Suprapubic skin (tissue), 4 donors: ENCODE results near the gene PPM1M. TPM values are rescaled to one million over a fixed set of nuclear protein-coding genes. Genes with fewer than 3 reads are reported as not detected.

Source experiments
- DNase-seq, 2 donors: peaks; one replicate each; pipeline ENCODE4 v3.0.0-alpha.2; 2019; ENCODE audit warnings: low spot score in 2 of 2
- H3K27ac ChIP-seq: fragments of 200-600 bp; sonication (generic); one replicate; pipeline ENCODE4 v1.5.1; 2019
- H3K27me3 ChIP-seq: fragments of 200-600 bp; sonication (generic); one replicate; pipeline ENCODE4 v1.5.1; 2019
- H3K36me3 ChIP-seq: fragments of 200-600 bp; sonication (generic); one replicate; pipeline ENCODE4 v1.5.1; 2019
- H3K4me1 ChIP-seq: fragments of 200-600 bp; sonication (generic); one replicate; pipeline ENCODE4 v1.5.1; 2019
- H3K4me3 ChIP-seq: fragments of 200-600 bp; sonication (generic); one replicate; pipeline ENCODE4 v1.5.1; 2019; ENCODE audit warnings: mild to moderate bottlenecking
- H3K9me3 ChIP-seq: fragments of 200-600 bp; sonication (generic); one replicate; pipeline ENCODE4 v1.5.1; 2019
- CTCF ChIP-seq, 2 donors: fragments of 200-600 bp in 1 of 2; fragments of 450-650 bp in 1 of 2; sonication (generic) in 1 of 2; IDR thresholded peaks; one replicate each; pipeline ENCODE4 v1.5.1; 2016 to 2019; ENCODE audit warnings: antibody characterized with exemption in 2 of 2, mild to moderate bottlenecking in 1 of 2, moderate library complexity in 1 of 2
- EP300 ChIP-seq: sonication (generic); formaldehyde crosslinking; IDR thresholded peaks from one replicate; pipeline ENCODE4 v1.6.1; 2017; ENCODE audit warnings: antibody characterized with exemption
- POLR2A ChIP-seq, 2 donors: fragments of 450-650 bp; IDR thresholded peaks; one replicate each; pipeline ENCODE4 v1.6.1; 2017; ENCODE audit warnings: antibody characterized with exemption in 2 of 2, mild to moderate bottlenecking in 2 of 2, moderate library complexity in 2 of 2
- POLR2AphosphoS5 ChIP-seq, 3 donors: sonication (generic); formaldehyde crosslinking; IDR thresholded peaks; one replicate each; pipeline ENCODE4 v1.6.1; 2017; ENCODE audit warnings: antibody characterized with exemption in 3 of 3
- WGBS: methylation state at CpG from one replicate; pipeline ENCODE4 v1.1.5; 2018; 5-methylcytosine and 5-hydroxymethylcytosine counted together
- total RNA-seq, 4 donors: library from RNA; depleted of rRNA; stranded (reverse); fragments of >200 nt; gene quantifications; one replicate each; pipeline ENCODE4 v1.1.0, GENCODE V29; 2016

PPM1M gene
- total RNA-seq, 4 donors from 2014 or later: 10.0 to 17.5 (median 11.3) TPM

- no peak overlapping the region for H3K27ac ChIP-seq
- no peak overlapping the region for H3K4me3 ChIP-seq
- TF ChIP-seq POLR2AphosphoS5 (IDR thresholded peaks at IDR 0.05) (no peak), EP300 (no peak), POLR2A (IDR thresholded peaks at IDR 0.05) (no peak), CTCF (IDR thresholded peaks at IDR 0.05) (no peak)
- peaks cover 37% of the 10 kb centered on the region for H3K4me1 ChIP-seq
- H3K27me3 ChIP-seq: no peaks in the 10 kb centered on the region
- 86% methylated on average over 1 of the region's 1 CpG for WGBS
- no peak for DNase-seq
- H3K36me3 ChIP-seq: peaks cover 65% of the 10 kb centered on the region
- no peaks in the 10 kb centered on the region for H3K9me3 ChIP-seq
These were observed 41.9 kb upstream of the PPM1M start for GRCh38 chr3:52203701-52204100.

- H3K27me3 ChIP-seq: no peaks in the 10 kb centered on the region
- H3K4me3 ChIP-seq: no peak overlapping the region
- peak in 1 of 2 donors; percentile 38 for DNase-seq
- 64% methylated on average over 10 of the region's 10 CpGs for WGBS
- H3K9me3 ChIP-seq: no peaks in the 10 kb centered on the region
- H3K27ac ChIP-seq: no peak overlapping the region
- H3K4me1 ChIP-seq: peaks cover 29% of the 10 kb centered on the region
- no peak for TF ChIP-seq POLR2AphosphoS5 (IDR thresholded peaks at IDR 0.05)
- TF ChIP-seq EP300: no peak
- TF ChIP-seq CTCF (IDR thresholded peaks at IDR 0.05): no peak
- no peak for TF ChIP-seq POLR2A (IDR thresholded peaks at IDR 0.05)
- peaks cover 73% of the 10 kb centered on the region for H3K36me3 ChIP-seq
These were observed 41.1 kb upstream of the PPM1M start for GRCh38 chr3:52204337-52205073.

GRCh38 chr3:52205727-52206372 lies 39.7 kb upstream of the PPM1M start:
- no peak overlapping the region for H3K27ac ChIP-seq
- H3K27me3 ChIP-seq: no peaks in the 10 kb centered on the region
- H3K9me3 ChIP-seq: no peaks in the 10 kb centered on the region
- no peak for DNase-seq
- H3K4me3 ChIP-seq: no peak overlapping the region
- 75% methylated on average over 6 of the region's 6 CpGs for WGBS
- peaks cover 20% of the 10 kb centered on the region for H3K4me1 ChIP-seq
- H3K36me3 ChIP-seq: peaks cover 86% of the 10 kb centered on the region
- TF ChIP-seq CTCF (IDR thresholded peaks at IDR 0.05) (no peak), POLR2A (IDR thresholded peaks at IDR 0.05) (no peak), EP300 (no peak), POLR2AphosphoS5 (IDR thresholded peaks at IDR 0.05) (no peak)

DNA sequence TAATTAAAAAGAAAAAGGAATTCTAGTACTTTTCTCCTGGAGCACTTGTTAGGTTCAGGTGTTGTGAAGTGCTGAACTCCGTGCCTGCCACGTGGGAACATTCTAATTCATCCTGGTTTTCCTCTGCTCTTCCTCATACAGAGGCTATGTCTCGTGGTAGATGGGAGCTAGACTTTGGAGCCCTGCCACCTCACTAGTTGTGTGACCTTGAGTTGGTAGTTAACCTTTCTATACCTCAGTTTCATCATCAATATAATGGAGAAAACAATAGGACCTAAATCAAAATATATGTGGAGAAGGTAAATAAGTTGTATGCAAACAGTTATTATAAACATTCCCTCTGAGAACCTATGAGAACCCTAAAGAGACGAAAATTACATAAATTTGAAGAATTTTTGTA lies 37.0 kb upstream of the PPM1M start:
- H3K27ac ChIP-seq: no peak overlapping the region
- H3K36me3 ChIP-seq: peaks cover 100% of the 10 kb centered on the region
- DNase-seq: no peak
- H3K27me3 ChIP-seq: no peaks in the 10 kb centered on the region
- no peak for TF ChIP-seq EP300
- no peaks in the 10 kb centered on the region for H3K9me3 ChIP-seq
- H3K4me3 ChIP-seq: no peak overlapping the region
- H3K4me1 ChIP-seq: peaks cover 6% of the 10 kb centered on the region
- WGBS: 91% methylated on average over 4 of the region's 4 CpGs

DNA sequence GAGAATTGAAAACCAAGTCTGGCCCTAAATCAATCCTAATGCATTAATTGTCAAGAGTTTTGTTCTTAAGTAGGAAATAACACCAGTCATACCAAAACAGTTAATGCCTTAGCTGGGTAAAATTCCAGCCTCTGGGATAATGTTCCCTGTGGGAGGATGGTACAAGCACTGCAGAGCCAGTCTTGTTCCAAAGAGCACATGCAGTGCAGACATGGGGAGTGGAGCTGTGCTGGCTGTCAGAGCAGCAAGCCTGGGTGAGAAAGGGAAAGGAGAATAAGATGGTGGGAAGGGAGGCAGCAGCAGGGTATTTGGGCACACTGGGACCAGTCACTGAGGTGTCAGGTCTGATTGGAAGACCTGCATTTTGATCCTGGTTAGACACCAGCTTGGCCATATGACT lies 35.5 kb upstream of the PPM1M start:
- TF ChIP-seq POLR2AphosphoS5 (IDR thresholded peaks at IDR 0.05) (no peak), EP300 (no peak), CTCF (IDR thresholded peaks at IDR 0.05) (no peak), POLR2A (IDR thresholded peaks at IDR 0.05) (no peak)
- H3K36me3 ChIP-seq: peaks cover 100% of the 10 kb centered on the region
- no peaks in the 10 kb centered on the region for H3K27me3 ChIP-seq
- no peak for DNase-seq
- no peaks in the 10 kb centered on the region for H3K4me1 ChIP-seq
- no peak overlapping the region for H3K4me3 ChIP-seq
- no peak overlapping the region for H3K27ac ChIP-seq
- no peaks in the 10 kb centered on the region for H3K9me3 ChIP-seq
